HG02943 (cell line): ENCODE measurements around the gene VPS26C.
"Not testable (repeated sequence)": the region's sequence is repeated elsewhere in the genome, so short reads cannot be mapped to it uniquely, and the experiment has no call there.

Experiments
- ATAC-seq: cut with Tn5 transposase; IDR thresholded peaks from one replicate; pipeline ENCODE4 v1.9.1; 2021; ENCODE audit warnings: mild to moderate bottlenecking, low read depth, moderate library complexity; ENCODE audit not compliant: unreplicated experiment

Gene VPS26C

DNA sequence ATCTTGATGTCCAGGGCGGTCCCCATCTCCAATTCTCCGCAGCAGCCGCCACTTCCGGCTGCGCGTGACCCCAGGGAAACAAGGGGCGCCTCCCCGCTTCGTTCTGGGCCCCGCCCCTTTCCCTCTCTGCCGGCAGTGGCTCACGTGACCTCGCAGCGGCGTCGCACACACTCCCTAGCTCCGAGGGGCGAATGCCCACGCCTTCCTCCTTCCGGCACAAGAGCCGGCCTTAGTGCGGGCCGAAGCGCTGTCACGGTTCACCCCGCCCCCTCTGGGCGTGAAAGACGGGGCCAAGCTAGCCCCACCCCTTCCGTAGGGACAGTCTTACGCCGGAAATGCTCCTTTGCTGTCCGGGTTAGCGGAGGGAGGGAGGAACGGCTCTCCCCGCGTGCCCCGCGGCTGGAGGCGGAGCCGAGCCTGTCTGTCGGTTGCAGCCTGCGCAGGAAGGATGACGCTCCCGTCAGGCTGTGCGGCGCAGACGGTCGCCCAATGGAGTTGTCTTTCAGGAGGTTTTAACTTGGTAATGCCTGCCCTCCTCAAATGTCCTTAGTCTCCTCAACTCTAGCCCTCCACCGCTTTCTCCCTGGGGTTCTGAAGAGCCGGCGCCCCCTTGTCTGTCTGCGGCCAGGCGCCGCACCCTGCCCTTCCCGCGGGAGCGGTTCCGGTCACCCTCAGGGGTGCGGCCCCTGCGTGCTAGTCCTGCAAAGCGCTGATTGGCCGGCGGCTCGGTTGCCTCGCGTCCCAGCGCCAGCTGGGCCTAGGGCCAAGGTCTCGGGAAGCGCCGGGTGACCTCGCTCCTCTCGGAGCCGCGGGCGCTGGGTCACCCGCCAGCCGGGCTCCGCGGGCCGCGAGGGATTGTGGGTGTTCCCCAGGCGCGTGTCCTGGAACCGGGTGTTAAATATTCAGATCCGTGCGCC is at the start of gene VPS26C:
Gene VPS26C, minus strand, starts transcription at position 66 of the 917 bp plus-strand sequence. Its CDS starts 40 bp downstream, at position 26.
- peak; percentile 92 for ATAC-seq

DNA sequence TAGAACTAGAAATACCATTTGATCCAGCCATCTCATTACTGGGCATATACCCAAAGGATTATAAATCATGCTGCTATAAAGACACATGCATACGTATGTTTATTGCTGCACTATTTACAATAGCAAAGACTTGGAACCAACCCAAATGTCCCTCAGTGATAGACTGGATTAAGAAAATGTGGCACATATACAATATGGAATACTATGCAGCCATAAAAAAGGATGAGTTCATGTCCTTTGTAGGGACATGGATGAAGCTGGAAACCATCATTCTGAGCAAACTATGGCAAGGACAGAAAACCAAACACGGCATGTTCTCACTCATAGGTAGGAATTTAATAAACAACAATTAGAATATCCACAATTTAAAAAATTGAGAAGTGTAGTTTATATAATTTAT is 48.9 kb upstream of the VPS26C start:
- not testable (repeated sequence) for ATAC-seq

DNA sequence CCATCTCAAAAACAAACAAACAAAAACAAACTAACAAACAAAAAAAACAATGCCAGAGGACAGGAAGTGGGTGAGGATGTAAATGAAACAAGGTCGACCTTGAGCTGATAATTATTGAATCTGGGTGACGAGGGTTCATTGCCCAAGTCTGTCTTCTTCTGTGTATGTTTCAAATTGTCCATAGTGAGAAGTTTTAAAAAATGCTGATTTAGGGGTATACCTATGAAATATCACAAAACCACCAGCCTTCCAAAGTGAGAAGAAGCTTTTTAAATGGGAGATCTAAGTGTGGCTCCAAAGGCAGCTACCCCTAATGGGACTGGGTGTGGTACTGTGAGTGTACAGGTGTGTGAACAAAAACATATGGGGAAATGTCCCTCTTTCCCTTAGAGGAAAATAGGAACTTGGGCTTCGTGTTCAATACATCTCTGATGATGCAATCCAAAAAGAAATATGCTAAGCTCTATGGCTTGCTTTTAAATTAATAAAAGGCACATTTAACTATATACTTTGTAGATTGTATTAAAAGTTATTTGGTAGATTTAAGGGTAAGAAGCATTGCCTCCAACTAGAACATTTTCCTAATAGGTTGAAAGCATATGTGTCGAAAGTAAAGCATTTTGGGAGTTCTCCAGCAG is 33.1 kb upstream of the VPS26C start:
- ATAC-seq, result no peak

DNA sequence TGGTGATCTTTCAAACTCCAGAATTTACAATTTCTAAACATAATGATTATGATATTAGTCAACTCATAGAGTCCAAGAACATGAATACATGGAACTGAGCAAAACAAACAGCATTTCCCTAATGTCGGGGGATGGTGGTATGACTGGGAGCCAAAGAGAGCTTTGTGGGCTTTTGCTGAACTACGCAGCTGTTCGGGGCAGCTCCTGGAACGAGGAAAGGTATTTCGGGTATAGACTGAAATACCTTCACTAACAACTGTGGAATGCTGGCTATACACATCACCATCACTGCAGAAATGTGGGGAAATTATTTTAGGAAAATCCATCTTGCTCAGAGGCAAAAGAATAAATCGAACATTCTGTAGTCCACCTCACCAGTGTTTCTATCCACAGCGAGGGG is 30.2 kb upstream of the VPS26C start:
- ATAC-seq, result no peak

DNA sequence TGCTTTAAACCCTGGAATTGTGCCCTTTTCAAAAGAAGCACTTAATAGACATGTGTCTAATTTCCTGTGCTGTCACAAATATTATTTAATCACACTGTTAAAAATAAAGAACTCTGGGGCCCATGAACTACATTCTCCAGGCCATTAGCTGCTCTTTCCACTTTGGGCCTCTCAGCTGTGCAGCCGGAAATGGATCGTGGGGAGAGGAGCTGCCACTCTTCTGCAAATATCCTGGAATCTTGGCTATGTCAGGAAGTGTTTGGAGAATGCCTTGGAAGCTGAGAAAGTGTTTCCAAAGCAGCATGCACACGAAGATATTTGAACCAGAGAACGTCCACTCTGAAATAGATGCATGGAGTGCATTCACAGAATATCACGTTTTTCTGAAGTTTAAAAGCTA is 27.5 kb upstream of the VPS26C start:
- ATAC-seq, result no peak

DNA sequence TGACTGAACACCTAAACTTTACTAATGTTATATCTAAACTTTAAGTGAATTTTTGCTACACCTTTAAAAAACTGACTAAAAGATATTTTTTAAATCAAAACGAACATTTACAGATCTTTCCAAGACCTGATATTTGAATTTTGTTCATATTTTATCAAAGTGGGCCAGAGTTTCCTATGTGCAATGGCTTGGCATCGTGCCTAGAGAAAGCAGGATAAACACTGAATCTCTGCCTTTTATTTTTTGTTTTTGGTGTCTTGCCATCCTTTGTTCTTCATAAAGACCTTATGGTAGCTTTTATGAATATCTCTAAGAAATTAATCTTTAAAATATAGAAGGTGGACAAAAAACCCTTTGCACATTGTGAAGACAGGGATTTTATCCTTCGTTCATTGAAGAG is 25.8 kb upstream of the VPS26C start:
- ATAC-seq, result no peak

DNA sequence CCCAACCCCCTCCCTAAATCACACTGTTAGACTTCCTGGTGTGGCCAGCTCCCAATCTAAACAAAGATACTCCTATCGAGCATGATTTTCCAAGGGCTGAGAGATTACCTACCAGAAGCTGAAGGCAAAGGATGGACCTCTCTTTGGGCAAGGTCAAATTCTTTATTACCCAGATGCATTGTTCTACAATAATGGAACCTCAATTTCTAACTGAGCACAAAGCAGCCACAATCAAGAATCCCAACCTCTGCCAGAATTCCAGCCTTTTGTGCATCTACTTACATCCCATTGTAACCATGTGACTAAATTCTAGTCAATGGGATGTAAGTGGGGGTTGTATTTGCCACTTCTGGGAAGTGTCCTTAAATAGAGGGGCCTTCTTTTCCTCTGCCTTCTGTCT is 24.9 kb upstream of the VPS26C start:
- no peak for ATAC-seq

DNA sequence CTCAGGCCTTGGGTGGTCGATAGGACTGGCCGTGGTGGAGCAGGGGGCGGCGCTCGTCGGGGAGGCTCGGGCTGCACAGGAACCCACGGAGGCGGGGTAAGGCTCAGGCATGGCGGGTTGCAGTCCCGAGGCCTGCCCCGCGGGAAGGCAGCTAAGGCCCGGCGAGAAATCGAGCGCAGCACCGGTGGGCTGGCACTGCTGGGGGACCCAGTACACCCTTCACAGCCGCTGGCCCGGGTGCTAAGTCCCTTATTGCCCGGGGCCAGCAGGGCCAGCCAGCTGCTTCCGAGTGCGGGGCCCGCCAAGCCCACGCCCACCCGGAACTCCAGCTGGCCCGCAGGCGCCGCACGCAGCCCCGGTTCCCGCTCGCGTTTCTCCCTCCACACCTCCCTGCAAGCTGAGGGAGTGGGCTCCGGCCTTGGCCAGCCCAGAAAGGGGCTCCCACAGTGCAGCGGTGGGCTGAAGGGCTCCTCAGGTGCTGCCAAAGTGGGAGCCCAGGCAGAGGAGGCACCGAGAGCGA is 16.1 kb upstream of the VPS26C start:
- ATAC-seq, result not testable (repeated sequence)

DNA sequence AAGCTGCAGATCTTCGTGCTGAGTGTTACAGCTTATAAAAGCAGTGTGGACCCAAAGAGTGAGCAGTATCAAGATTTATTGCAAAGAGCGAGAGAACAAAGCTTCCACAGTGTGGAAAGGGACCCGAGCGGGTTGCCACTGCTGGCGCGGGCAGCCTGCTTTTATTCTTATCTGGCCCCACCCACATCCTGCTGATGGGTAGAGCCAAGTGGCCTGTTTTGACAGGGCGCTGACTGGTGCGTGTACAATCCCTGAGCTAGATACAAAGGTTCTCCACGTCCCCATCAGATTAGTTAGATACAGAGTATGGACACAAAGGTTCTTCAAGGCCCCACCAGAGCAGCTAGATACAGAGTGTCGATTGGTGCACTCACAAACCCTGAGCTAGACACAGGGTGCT is 15.5 kb upstream of the VPS26C start:
- ATAC-seq, result not testable (repeated sequence)

DNA sequence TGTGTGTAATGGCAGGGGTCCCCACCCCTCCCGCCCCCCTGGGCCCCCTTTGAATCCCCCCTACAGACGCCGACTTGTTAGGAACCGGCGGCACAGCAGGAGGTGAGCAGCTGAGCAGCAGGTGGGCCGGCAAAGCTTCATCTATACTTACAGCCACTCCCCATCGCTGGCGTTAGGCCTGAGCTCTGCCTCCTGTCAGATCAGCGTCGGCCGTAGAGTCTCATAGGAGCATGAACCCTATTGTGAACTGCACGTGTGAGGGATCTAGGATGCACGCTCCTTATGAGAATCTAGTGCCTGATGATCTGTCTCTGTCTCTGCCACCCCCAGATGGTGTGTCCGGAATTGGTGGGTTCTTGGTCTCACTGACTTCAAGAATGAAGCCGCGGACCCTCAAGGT is 14.9 kb upstream of the VPS26C start:
- ATAC-seq, result no peak

DNA sequence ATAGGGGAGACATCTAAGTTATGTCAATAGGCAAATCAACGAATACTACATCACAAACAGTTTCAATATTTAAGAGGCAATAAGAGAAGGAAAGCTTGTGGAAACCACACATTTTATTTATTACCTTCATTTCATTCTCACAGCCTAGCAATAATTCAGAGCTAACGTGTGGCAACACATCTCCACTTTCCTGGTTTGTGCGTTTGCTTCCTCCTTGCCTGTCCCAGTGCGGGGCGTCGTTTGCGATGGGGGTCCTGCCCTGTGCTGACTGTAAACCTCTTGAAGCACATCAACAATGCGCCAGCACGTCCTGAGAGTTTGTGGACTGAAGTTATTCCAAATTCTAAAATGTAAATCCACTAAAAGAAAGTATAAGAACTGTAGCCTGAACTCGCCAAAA is 14.4 kb upstream of the VPS26C start:
- ATAC-seq, result no peak

DNA sequence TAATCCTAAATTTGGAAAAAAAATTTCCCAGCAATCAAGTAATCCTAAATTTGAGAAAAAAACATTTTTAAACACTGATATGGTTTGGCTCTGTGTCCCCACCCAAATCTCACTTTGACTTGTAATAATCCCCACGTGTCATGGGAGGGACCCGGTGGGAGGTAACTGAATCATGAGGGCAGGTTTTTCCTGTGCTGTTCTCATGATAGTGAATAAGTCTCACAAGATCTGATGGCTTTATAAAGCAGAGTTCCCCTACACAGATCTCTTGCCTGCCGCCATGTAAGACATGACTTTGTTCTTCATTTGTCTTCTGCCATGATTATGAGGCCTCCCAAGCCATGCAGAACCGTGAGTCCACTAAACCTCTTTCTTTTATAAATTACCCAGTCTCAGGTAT is 12.1 kb upstream of the VPS26C start:
- ATAC-seq, result not testable (repeated sequence)

DNA sequence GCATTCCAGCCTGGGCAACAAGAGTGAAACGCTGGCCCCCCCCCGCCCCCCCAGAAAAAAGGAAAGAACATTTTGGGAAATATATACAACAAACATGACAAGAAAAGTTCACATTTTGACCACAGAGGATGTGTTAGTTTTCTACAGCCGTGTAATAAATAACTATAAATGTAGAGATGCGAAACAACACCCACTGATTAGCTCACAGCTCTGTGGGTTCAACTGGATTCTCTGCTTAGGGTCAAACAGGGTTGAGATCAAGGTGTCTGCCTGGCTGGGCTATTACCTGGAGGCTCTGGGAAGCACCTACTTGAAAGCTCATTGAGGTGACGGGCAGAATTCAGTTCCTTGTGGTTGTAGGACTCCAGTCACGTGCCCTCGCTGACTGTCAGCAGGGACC is 11.1 kb upstream of the VPS26C start:
- no peak for ATAC-seq

DNA sequence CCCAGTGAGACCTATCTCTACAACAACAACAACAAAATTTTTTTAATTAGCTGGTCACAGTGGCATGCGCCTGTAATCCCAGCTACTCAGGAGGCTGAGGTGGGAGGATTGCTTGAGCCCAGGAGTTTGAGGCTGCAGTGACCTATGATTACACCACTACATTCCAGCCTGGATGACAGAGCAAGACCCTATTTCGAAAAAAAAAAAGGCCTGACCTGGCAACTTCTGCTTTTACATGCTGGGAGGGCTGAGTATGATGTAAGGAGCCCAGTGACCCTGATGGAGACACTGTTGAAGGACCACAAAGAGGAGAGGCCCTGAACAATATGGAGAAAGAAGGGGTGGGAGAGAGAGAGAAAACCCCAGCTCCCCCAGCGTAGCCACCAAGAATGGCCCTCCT is 9.2 kb upstream of the VPS26C start:
- ATAC-seq, result no peak

DNA sequence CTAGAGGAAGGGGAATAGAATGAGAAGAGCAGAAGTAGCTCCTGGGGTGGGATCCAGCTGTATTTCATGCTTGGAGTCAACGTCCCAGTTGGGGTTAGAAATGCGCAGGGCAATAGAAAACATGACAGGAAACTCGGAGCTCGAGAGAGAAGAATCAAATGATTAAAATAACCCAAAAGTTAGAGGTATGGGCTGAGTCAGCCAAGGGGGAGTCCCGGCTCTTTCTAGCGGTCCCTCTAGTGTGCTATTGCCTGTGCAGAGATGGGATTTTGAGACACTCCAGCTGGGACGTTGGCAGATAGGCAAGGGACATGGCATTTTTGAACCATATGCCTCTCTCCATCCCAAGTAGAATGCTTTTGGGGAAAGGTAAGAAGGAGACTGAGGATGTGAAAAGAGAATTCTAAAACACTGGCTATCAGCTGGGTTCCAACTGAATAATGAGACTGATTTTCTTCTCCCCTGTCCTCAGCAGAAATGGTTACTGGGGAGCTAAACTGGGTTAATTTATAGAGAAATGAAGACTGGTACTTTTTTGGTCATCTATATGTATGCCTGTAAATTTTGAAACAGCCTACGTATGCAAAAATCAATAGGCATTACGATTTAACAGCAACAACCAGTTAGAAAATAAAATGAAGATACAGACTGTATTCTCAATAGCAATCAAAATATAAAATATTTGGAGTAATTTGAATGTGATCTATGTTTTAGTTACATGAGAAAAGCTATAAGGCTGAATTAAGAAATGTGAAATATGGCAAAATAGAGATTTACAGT is 7.0 kb upstream of the VPS26C start:
- ATAC-seq, result no peak

DNA sequence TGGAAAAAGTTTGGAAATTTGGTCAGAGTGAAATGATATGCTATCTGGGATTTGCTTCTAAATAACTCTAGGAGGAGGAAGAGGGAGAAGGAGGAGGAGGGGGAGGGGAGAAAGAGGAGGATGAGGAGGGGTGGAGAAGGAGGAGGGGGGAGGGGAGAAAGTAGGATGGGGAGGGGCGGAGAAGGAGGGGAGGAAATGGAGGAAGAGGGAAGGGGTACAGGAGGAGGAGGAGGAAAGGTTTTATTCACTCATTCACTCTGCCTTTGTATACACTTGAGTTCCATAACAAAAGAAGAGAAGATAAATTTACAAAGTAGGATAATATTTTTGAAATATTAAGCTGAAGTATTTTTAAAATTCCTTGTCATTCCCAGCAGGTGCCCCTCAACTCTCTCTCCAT is 6.3 kb upstream of the VPS26C start:
- no peak for ATAC-seq

DNA sequence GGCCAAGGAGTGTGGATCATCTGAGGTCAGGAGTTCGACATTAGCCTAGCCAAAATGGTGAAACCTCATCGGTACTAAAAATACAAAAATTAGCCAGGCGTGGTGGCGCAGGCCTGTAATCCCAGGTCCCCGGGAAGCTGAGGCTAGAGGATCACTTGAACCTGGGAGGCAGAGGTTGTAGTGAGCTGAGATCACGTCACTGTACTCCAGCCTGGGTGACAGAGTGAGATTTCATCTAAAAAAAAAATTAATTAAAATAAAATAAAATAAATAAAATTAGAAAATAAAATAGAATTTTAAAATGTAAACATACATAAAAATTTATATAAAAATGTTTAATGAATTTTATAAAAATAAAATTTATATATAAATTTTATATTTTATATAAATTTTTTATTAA is 5.8 kb upstream of the VPS26C start:
- no peak for ATAC-seq

DNA sequence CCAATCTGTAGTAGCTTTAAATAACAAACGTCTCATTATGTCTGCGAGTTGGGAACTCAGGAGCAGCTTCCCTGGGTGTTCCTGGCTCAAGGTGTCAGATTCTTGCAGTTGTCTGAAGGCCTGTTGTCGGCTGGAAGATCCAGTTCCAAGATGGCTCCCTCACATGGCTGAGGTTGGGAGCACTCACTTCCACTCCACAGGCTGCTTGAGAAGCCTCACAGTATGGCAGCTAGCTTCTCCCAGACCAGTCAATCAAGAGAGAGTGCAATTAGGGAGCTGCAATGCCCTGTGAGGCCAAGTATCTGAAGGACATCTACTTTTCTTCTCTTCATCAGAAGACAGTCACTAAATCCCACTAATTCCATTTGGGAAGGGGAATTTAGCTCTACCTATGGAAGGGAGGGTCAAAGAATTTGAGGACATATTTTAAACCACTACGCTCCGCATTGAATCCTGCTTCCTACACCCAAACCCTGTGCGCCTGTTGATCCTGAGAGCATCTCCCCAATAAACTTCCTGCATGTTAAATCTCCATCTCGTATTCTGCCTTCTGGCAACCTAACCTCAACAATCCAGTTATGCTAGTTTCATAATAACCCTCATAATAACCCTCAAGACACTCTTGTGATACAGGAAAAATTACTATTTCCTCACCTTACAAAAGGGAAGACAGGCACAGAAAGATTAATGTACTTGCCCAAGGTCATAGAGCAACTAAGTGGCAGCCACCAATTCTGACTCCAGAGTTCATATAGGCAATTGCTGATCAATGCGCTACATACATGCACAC is 3.6 kb upstream of the VPS26C start:
- ATAC-seq, result no peak

DNA sequence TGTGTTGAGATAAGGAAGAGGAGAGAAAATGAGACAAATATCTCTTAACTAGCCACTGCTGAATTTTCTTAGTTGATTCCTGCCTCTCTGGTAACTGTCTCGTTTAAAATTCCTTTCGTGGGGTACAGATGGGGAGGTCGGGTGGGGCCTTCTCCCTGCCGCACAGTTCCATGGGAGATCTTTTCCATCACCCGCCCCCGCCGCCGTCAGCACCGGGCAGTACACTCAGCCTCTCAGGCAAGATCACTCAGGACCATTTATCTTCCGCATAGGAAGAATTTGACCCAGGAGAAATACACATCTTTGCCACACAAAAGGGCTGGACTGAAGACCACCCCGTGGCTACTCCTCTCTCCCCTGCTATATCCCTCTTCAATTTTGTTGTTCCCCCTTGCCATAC is 2.3 kb upstream of the VPS26C start:
- ATAC-seq, result no peak

DNA sequence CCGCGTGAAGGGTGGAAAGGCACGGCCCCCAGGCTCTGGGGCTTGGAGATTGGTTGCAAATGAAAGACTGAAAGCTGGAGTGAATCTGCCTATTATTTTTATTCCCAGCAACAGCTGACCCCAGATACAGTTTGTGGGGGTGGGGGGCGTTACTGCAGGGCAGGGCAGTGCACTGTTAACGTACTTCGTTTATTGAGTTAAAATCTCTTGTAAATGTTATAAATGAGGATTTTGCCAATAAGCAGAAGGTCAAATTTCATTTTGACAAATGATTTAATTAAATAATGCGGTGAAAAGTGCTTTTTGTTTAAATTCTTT is 1.0 kb upstream of the VPS26C start:
- ATAC-seq, result no peak
